DND-41 (cell line): ENCODE results near the gene LHFPL2.

ENCODE experiments used
- ATAC-seq: fragments of 200-7000 bp; cut with Tn5 transposase; 3 replicates; pipeline ENCODE4 v1.9.1; 2021; ENCODE audit warnings: low read depth; ENCODE audit not compliant: insufficient read depth
- DNase-seq: peaks from one replicate; pipeline ENCODE4 v3.0.0-alpha.2; 2020
- H2AFZ ChIP-seq: 2 replicates; pipeline ENCODE4 v1.6.0; 2012; ENCODE audit warnings: low read depth, low read length
- H3K27ac ChIP-seq: 2 replicates; pipeline ENCODE4 v1.5.1; 2012; ENCODE audit warnings: low read length, inconsistent platforms
- H3K27me3 ChIP-seq: fragments of 200-600 bp; sonication (generic); 2 replicates; pipeline ENCODE4 v1.6.0; 2012; ENCODE audit warnings: low read length, mild to moderate bottlenecking, inconsistent platforms; ENCODE audit not compliant: insufficient read depth, poor library complexity
- H3K36me3 ChIP-seq: 2 replicates; pipeline ENCODE4 v1.5.1; 2012; ENCODE audit warnings: low read length, inconsistent platforms; ENCODE audit not compliant: insufficient read depth
- H3K4me1 ChIP-seq: 2 replicates; pipeline ENCODE4 v1.5.1; 2012; ENCODE audit warnings: mild to moderate bottlenecking, low read length; ENCODE audit not compliant: insufficient read depth
- H3K4me2 ChIP-seq: 2 replicates; pipeline ENCODE4 v1.6.0; 2012; ENCODE audit warnings: mild to moderate bottlenecking, moderate library complexity, low read length, inconsistent platforms; ENCODE audit not compliant: insufficient read depth
- H3K4me3 ChIP-seq, 2 experiments: fragments of 200-600 bp in 1 of 2; shearing (Covaris generic) in 1 of 2; 2 replicates each; pipeline ENCODE4 v1.5.1; 2012 to 2016; ENCODE audit warnings: inconsistent platforms in 2 of 2, low read length in 2 of 2, mild to moderate bottlenecking in 2 of 2, low read depth in 1 of 2, moderate library complexity in 1 of 2
- H3K79me2 ChIP-seq: 2 replicates; pipeline ENCODE4 v1.6.0; 2012; ENCODE audit warnings: low read length, inconsistent platforms; ENCODE audit not compliant: insufficient read depth
- H3K9ac ChIP-seq: 2 replicates; pipeline ENCODE4 v1.6.0; 2012; ENCODE audit warnings: low read depth, mild to moderate bottlenecking, inconsistent platforms, low read length, moderate library complexity
- H3K9me3 ChIP-seq: 2 replicates; pipeline ENCODE4 v1.5.1; 2012; ENCODE audit warnings: low read length, moderate library complexity, mild to moderate bottlenecking, inconsistent platforms; ENCODE audit not compliant: insufficient read depth, severe bottlenecking
- H4K20me1 ChIP-seq: 2 replicates; pipeline ENCODE4 v1.6.0; 2012; ENCODE audit warnings: low read length; ENCODE audit not compliant: insufficient read depth
- CTCF ChIP-seq: IDR thresholded peaks from 2 replicates; pipeline ENCODE4 v1.5.1; 2012; ENCODE audit warnings: borderline replicate concordance, low read length, moderate library complexity, mild to moderate bottlenecking; ENCODE audit not compliant: poor library complexity, severe bottlenecking; ENCODE audit errors: extremely low read depth
- EZH2 ChIP-seq: IDR thresholded peaks from 3 replicates; pipeline ENCODE4 v1.6.1; 2012; ENCODE audit warnings: borderline replicate concordance, low read depth, mild to moderate bottlenecking, moderate library complexity, low read length, inconsistent platforms; ENCODE audit not compliant: severe bottlenecking

The LHFPL2 gene

GRCh38 chr5:78632467-78632866 is 16.1 kb downstream of the LHFPL2 start:
- no peaks in the 10 kb centered on the region for H3K79me2 ChIP-seq
- no peak overlapping the region for H2AFZ ChIP-seq
- H3K4me1 ChIP-seq = no peaks in the 10 kb centered on the region
- no peaks in the 10 kb centered on the region for H3K27me3 ChIP-seq
- no peaks in the 10 kb centered on the region for H4K20me1 ChIP-seq
- TF ChIP-seq CTCF (no peak), EZH2 (no peak)
- H3K27ac ChIP-seq = no peak overlapping the region
- no peaks in the 10 kb centered on the region for H3K36me3 ChIP-seq
- H3K9ac ChIP-seq = no peak overlapping the region
- ATAC-seq (no peak), DNase-seq (no peak)
- no peaks in the 10 kb centered on the region for H3K9me3 ChIP-seq
- H3K4me2 ChIP-seq = no peak overlapping the region
- H3K4me3 ChIP-seq = no peak overlapping the region

GRCh38 chr5:78631931-78632330 is 16.6 kb downstream of the LHFPL2 start:
- no peaks in the 10 kb centered on the region for H3K9me3 ChIP-seq
- no peak overlapping the region for H3K9ac ChIP-seq
- no peaks in the 10 kb centered on the region for H4K20me1 ChIP-seq
- H2AFZ ChIP-seq = no peak overlapping the region
- H3K79me2 ChIP-seq = no peaks in the 10 kb centered on the region
- no peaks in the 10 kb centered on the region for H3K36me3 ChIP-seq
- no peak overlapping the region for H3K4me3 ChIP-seq
- no peaks in the 10 kb centered on the region for H3K27me3 ChIP-seq
- H3K4me2 ChIP-seq = no peak overlapping the region
- no peak for TF ChIP-seq EZH2
- TF ChIP-seq CTCF = no peak
- DNase-seq (no peak), ATAC-seq (no peak)
- H3K4me1 ChIP-seq = no peaks in the 10 kb centered on the region
- H3K27ac ChIP-seq = no peak overlapping the region

GRCh38 chr5:78630047-78630446 is 18.5 kb downstream of the LHFPL2 start:
- H3K9me3 ChIP-seq = no peaks in the 10 kb centered on the region
- TF ChIP-seq CTCF (no peak), EZH2 (no peak)
- no peaks in the 10 kb centered on the region for H3K36me3 ChIP-seq
- no peak overlapping the region for H3K4me2 ChIP-seq
- H3K27ac ChIP-seq = no peak overlapping the region
- no peak overlapping the region for H3K4me3 ChIP-seq
- H3K9ac ChIP-seq = no peak overlapping the region
- no peak for ATAC-seq
- no peak overlapping the region for H2AFZ ChIP-seq
- DNase-seq = no peak
- H3K27me3 ChIP-seq = no peaks in the 10 kb centered on the region
- no peaks in the 10 kb centered on the region for H3K4me1 ChIP-seq
- no peaks in the 10 kb centered on the region for H3K79me2 ChIP-seq
- no peaks in the 10 kb centered on the region for H4K20me1 ChIP-seq

- no peaks in the 10 kb centered on the region for H3K79me2 ChIP-seq
- H3K4me1 ChIP-seq = no peaks in the 10 kb centered on the region
- TF ChIP-seq EZH2 (no peak), CTCF (no peak)
- ATAC-seq (no peak), DNase-seq (no peak)
- H3K9ac ChIP-seq = no peak overlapping the region
- H3K27me3 ChIP-seq = no peaks in the 10 kb centered on the region
- H3K9me3 ChIP-seq = no peaks in the 10 kb centered on the region
- no peaks in the 10 kb centered on the region for H4K20me1 ChIP-seq
- no peaks in the 10 kb centered on the region for H3K36me3 ChIP-seq
- H3K4me2 ChIP-seq = no peak overlapping the region
- no peak overlapping the region for H3K4me3 ChIP-seq
- H2AFZ ChIP-seq = no peak overlapping the region
- no peak overlapping the region for H3K27ac ChIP-seq
Measured at GRCh38 chr5:78629624-78630023, 18.9 kb downstream of the LHFPL2 start.
